Vagina (tissue), 2 donors: ENCODE measurements around the gene RGS10.

Experiments
- CTCF ChIP-seq, 3 experiments: fragments of 450-650 bp in 2 of 3; fragments of 200-600 bp in 1 of 3; sonication (generic) in 1 of 3; IDR thresholded peaks; one replicate each; pipeline ENCODE4 v1.5.1; 2017 to 2019; ENCODE audit warnings: antibody characterized with exemption in 3 of 3, mild to moderate bottlenecking in 2 of 3, moderate library complexity in 2 of 3
- POLR2A ChIP-seq, 2 donors: fragments of 450-650 bp; IDR thresholded peaks; one replicate each; pipeline ENCODE4 v1.6.1; 2017; ENCODE audit warnings: antibody characterized with exemption in 2 of 2, mild to moderate bottlenecking in 2 of 2, moderate library complexity in 2 of 2
- POLR2AphosphoS5 ChIP-seq, 2 donors: sonication (generic); formaldehyde crosslinking; IDR thresholded peaks; one replicate each; pipeline ENCODE4 v1.9.0; 2017; ENCODE audit warnings: antibody characterized with exemption in 2 of 2, mild to moderate bottlenecking in 2 of 2, low read depth in 1 of 2; ENCODE audit not compliant: insufficient read depth in 1 of 2

DNA sequence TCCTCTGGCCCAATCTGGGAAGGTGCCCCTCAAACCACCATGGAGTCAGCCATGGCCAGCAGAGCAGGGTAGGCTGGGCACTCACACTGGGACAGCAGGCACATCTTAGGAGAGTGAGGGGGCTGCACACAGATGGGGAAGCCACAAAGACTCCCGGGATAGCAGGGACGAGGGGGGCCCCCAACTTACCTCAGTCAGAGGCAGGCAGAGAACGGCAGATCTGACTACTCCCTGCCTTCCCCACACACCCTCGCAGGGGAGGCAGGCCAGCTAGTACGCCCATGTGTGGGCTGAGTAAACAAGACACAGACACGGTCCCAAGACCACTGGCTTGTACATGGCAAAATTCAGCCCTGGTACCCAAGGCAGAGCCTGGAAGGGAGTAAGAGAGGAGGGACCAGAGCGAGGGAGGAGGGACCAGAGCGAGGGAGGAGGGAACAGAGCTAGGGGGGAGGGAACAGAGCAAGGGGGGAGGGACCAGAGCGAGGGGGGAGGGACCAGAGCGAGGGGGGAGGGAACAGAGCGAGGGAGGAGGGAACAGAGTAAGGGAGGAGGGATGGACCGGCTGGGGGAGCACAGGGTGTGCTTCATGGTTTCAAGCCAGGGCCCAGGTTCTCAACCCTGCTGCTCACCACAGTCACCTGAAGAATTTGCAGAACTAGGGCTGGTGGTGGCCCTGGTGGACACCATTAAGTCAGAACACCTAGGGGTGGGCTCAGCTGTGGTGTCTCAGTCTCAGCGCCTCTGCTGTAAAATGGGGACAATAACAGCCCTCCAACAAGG lies 73.8 kb downstream of the RGS10 start:
- TF ChIP-seq POLR2AphosphoS5 (IDR thresholded peaks at IDR 0.05; ENCODE audit: insufficient read depth in 1 of 2, low read depth in 1 of 2) (no peak), CTCF (IDR thresholded peaks at IDR 0.05) (no peak), POLR2A (IDR thresholded peaks at IDR 0.05) (no peak)
